Skeletal muscle satellite cell (primary cell): Measurements from ENCODE around the gene LHX3.

ENCODE experiments used
- H3K27me3 ChIP-seq: 2 replicates; pipeline ENCODE4 v1.7.0; 2013; ENCODE audit warnings: low read length; ENCODE audit not compliant: control insufficient read depth, insufficient read depth
- H3K36me3 ChIP-seq: 2 replicates; pipeline ENCODE4 v1.7.0; 2013; ENCODE audit warnings: mild to moderate bottlenecking, control low read depth, low read length; ENCODE audit not compliant: insufficient read depth
- H3K4me1 ChIP-seq: 2 replicates; pipeline ENCODE4 v1.7.0; 2013; ENCODE audit warnings: low read length; ENCODE audit not compliant: control insufficient read depth, insufficient read depth
- H3K4me2 ChIP-seq: 2 replicates; pipeline ENCODE4 v1.7.0; 2013; ENCODE audit warnings: mild to moderate bottlenecking, low read length
- H3K4me3 ChIP-seq: 2 replicates; pipeline ENCODE4 v1.7.0; 2013; ENCODE audit warnings: low read length
- H3K9ac ChIP-seq: 2 replicates; pipeline ENCODE4 v1.7.0; 2013; ENCODE audit warnings: mild to moderate bottlenecking, low read depth, low read length, moderate library complexity
- H3K9me3 ChIP-seq: replicated peaks from 2 replicates; pipeline ENCODE4 v1.7.0; 2013; ENCODE audit warnings: mild to moderate bottlenecking, control low read depth, low read length

Gene LHX3

GRCh38 chr9:136185596-136186366 is 19.1 kb downstream of the LHX3 start:
- Histone ChIP-seq H3K9ac (no peak overlapping the region), H3K36me3 (no peaks in the 10 kb centered on the region), H3K4me2 (no peak overlapping the region), H3K27me3 (peaks cover 65% of the 10 kb centered on the region), H3K4me3 (no peak overlapping the region), H3K4me1 (no peaks in the 10 kb centered on the region), H3K9me3 (no peaks in the 10 kb centered on the region)

DNA sequence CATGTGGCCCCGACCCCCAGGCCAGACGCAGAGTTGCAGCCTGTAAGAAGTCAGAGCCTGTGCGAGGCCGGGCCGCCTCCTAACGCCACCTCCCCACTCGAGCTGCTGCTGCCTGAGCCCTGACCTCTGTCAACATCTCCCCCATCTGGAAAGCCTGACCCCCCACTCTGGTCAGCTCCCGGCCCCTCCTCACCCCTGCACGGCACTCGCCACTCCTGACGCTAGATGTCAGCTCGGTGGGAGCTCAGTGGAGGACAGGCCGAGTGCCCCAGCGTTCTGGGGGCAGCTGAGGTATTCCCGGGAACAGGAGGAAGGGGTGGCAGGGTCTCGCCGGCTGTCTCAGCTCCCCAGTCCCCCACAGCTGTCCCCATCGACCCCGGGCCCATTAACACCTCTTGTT is 19.9 kb downstream of the LHX3 start:
- Histone ChIP-seq H3K4me1 (no peaks in the 10 kb centered on the region), H3K4me2 (no peak overlapping the region), H3K9me3 (no peaks in the 10 kb centered on the region), H3K4me3 (no peak overlapping the region), H3K9ac (no peak overlapping the region), H3K27me3 (peaks cover 58% of the 10 kb centered on the region), H3K36me3 (no peaks in the 10 kb centered on the region)

- H3K4me2 ChIP-seq: no peak overlapping the region
Observed at GRCh38 chr9:136182850-136183422, 22.0 kb downstream of the LHX3 start.

DNA sequence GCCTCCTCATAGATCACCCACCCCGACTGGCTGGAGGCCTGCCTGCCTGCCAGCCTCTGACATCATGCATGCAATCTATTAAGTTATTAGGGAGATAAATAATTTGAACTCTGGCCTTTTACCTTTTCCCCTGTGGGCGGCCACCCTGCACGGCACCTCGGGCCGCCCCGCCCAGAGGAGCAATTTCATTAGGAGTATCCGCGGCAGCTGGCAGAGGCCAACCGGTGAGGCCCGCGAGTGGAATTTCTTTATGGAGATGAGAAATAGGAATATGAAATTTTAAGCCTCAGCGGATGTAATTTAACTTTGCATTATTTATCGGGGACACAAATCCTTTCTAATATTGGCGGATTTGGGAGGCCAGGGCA is 22.5 kb downstream of the LHX3 start:
- Histone ChIP-seq H3K4me2 (no peak overlapping the region), H3K4me1 (no peaks in the 10 kb centered on the region), H3K9me3 (no peaks in the 10 kb centered on the region), H3K36me3 (no peaks in the 10 kb centered on the region), H3K4me3 (no peak overlapping the region), H3K9ac (no peak overlapping the region), H3K27me3 (peaks cover 45% of the 10 kb centered on the region)

More at GRCh38 chr9:136182850-136183422, 22.0 kb downstream of the LHX3 start:
- Histone ChIP-seq H3K4me1 (no peaks in the 10 kb centered on the region), H3K9ac (no peak overlapping the region), H3K36me3 (no peaks in the 10 kb centered on the region), H3K9me3 (no peaks in the 10 kb centered on the region), H3K27me3 (peaks cover 50% of the 10 kb centered on the region), H3K4me3 (no peak overlapping the region)

DNA sequence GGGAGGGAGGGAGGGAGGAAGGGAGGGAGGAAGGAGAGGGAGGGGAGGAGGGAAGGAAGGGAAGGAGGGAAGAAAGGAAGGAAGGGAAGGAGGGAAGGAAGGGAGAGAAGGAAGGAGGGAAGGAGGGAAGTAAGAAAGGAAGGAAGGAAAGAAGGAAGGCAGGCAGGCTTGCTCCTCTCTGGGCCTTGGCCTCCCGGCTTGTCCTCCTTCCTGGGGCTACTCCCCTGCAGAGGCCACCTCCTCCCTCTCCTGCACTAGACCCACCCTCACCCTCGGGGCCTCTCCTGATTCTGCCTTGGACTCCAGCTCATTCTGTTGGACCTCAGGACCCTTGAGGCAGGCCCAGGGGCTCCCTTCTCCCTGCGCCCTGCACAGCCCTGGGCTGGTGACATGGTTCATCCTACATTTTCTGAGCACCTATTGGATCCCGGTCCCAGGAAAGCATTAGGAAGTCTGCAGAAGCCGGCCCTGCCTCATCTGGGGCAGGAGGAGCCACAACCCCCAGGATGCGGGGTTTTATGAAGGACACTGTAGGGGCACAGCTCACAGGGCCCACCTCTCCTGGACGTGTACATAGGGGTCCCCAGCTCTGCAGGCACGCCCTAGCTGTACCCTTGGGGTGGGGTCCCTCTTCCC is 23.0 kb downstream of the LHX3 start:
- H3K27me3 ChIP-seq: peaks cover 40% of the 10 kb centered on the region
- no peaks in the 10 kb centered on the region for H3K36me3 ChIP-seq
- no peak overlapping the region for H3K9ac ChIP-seq
- H3K4me2 ChIP-seq: no peak overlapping the region
- no peaks in the 10 kb centered on the region for H3K4me1 ChIP-seq
- no peaks in the 10 kb centered on the region for H3K9me3 ChIP-seq
- H3K4me3 ChIP-seq: no peak overlapping the region

DNA sequence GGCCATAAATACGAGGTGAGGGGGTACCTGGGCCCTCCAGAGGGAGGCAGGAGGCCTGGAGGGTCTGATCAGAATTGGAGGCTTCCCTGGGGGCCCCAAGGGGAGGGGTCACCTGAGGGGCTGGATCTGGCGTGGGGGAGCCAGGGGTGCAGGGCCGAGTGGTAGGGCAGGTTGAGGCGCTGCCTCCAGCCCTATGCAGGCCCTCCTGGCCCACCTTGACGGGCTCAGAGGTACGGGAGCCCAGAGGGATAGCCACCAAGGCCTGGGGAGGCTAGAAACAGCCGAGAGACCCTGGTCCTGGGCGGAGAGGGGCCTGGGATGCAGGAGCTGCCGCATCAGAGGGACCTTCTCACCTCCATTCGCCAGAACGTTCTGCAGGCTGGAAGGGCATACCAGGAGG is 24.3 kb downstream of the LHX3 start:
- H3K4me1 ChIP-seq: no peaks in the 10 kb centered on the region
- no peak overlapping the region for H3K4me3 ChIP-seq
- no peaks in the 10 kb centered on the region for H3K9me3 ChIP-seq
- no peaks in the 10 kb centered on the region for H3K36me3 ChIP-seq
- H3K9ac ChIP-seq: no peak overlapping the region
- H3K4me2 ChIP-seq: no peak overlapping the region
- peaks cover 36% of the 10 kb centered on the region for H3K27me3 ChIP-seq

- Histone ChIP-seq H3K36me3 (no peaks in the 10 kb centered on the region), H3K9ac (no peak overlapping the region), H3K27me3 (peaks cover 35% of the 10 kb centered on the region), H3K4me2 (no peak overlapping the region), H3K9me3 (no peaks in the 10 kb centered on the region), H3K4me1 (no peaks in the 10 kb centered on the region), H3K4me3 (no peak overlapping the region)
Observed at GRCh38 chr9:136179761-136180160, 25.2 kb downstream of the LHX3 start.

DNA sequence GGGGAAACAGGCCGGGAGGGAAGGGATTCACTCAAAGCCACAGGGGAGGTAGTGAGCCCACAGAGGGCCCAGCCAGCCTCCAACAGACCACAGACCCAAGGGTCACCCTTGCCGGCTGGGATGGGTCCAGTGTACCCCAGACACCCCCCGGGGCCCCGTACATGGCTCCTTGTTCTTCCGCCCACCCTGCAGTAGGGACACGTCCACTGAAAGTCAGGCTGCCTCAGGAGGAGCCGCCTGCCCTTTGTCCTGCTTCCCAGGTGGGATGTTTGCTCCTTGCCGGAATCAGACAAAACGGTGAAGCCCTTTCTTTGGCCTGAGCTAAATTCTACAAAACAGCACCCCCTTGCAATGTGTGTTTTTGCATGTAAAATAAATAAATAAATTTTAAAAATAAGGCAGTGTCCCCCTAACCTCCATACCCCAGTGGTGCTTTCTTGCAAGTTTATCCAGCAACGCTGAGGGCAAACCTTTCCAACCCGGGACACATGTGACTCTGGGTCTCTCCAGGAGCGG is 25.8 kb downstream of the LHX3 start:
- Histone ChIP-seq H3K9ac (no peak overlapping the region), H3K9me3 (no peaks in the 10 kb centered on the region)

DNA sequence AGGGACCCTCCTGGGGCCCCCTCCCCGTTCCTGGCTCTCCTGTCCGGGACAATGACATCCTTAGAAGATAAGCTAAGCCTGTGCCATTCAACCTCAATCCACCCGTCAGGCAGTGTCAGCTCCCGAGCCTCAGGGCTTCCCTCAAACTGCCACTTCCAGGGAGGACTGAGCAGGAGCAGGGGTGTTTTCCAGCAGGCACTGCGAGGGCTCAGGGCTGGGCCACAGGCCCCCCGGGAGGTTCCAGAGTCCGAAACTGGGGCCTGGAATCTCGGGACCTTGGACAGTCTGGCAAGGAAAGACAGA is 26.2 kb downstream of the LHX3 start:
- H3K36me3 ChIP-seq: no peaks in the 10 kb centered on the region
- H3K4me3 ChIP-seq: no peak overlapping the region
- no peaks in the 10 kb centered on the region for H3K9me3 ChIP-seq
- H3K4me1 ChIP-seq: no peaks in the 10 kb centered on the region
- H3K27me3 ChIP-seq: peaks cover 32% of the 10 kb centered on the region
- H3K4me2 ChIP-seq: no peak overlapping the region
- no peak overlapping the region for H3K9ac ChIP-seq

More for the DNA sequence above, 25.8 kb downstream of the LHX3 start:
- no peaks in the 10 kb centered on the region for H3K4me1 ChIP-seq
- H3K4me2 ChIP-seq: no peak overlapping the region
- peaks cover 32% of the 10 kb centered on the region for H3K27me3 ChIP-seq
- H3K4me3 ChIP-seq: no peak overlapping the region
- no peaks in the 10 kb centered on the region for H3K36me3 ChIP-seq

- Histone ChIP-seq H3K4me3 (no peak overlapping the region), H3K4me1 (no peaks in the 10 kb centered on the region), H3K36me3 (no peaks in the 10 kb centered on the region), H3K9ac (no peak overlapping the region), H3K27me3 (peaks cover 29% of the 10 kb centered on the region), H3K4me2 (no peak overlapping the region), H3K9me3 (no peaks in the 10 kb centered on the region)
Observed at GRCh38 chr9:136178061-136178772, 26.7 kb downstream of the LHX3 start.

GRCh38 chr9:136177224-136177623 is 27.7 kb downstream of the LHX3 start:
- H3K4me1 ChIP-seq: no peaks in the 10 kb centered on the region
- no peaks in the 10 kb centered on the region for H3K36me3 ChIP-seq
- no peak overlapping the region for H3K4me2 ChIP-seq
- no peaks in the 10 kb centered on the region for H3K9me3 ChIP-seq
- peaks cover 28% of the 10 kb centered on the region for H3K27me3 ChIP-seq
- no peak overlapping the region for H3K9ac ChIP-seq
- H3K4me3 ChIP-seq: no peak overlapping the region
